Mammary epithelial cell (primary cell): ENCODE data around the gene OGDH.

Experiments used
- EZH2 ChIP-seq: IDR thresholded peaks from 2 replicates; pipeline ENCODE4 v1.6.1; 2012; ENCODE audit warnings: low read length, inconsistent platforms, borderline replicate concordance
- TF ChIP-seq, protein P1 (sequence below), 2 donors: IDR thresholded peaks in 1 of 2; conservative IDR thresholded peaks in 1 of 2; 2 replicates each; pipeline ENCODE4 v1.5.1; 2011 to 2012; ENCODE audit warnings: inconsistent platforms in 2 of 2, low read length in 2 of 2, mild to moderate bottlenecking in 2 of 2, control low read depth in 1 of 2, low read depth in 1 of 2; ENCODE audit not compliant: insufficient read depth in 1 of 2; ENCODE audit errors: extremely low read depth in 1 of 2

GRCh38 chr7:44750921-44751571, 144.6 kb downstream of the OGDH start:
- TF ChIP-seq, protein P1, sequence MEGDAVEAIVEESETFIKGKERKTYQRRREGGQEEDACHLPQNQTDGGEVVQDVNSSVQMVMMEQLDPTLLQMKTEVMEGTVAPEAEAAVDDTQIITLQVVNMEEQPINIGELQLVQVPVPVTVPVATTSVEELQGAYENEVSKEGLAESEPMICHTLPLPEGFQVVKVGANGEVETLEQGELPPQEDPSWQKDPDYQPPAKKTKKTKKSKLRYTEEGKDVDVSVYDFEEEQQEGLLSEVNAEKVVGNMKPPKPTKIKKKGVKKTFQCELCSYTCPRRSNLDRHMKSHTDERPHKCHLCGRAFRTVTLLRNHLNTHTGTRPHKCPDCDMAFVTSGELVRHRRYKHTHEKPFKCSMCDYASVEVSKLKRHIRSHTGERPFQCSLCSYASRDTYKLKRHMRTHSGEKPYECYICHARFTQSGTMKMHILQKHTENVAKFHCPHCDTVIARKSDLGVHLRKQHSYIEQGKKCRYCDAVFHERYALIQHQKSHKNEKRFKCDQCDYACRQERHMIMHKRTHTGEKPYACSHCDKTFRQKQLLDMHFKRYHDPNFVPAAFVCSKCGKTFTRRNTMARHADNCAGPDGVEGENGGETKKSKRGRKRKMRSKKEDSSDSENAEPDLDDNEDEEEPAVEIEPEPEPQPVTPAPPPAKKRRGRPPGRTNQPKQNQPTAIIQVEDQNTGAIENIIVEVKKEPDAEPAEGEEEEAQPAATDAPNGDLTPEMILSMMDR (conservative IDR thresholded peaks at IDR 0.05 in 1 of 2, IDR thresholded peaks at IDR 0.05 in 1 of 2; ENCODE audit: extremely low read depth in 1 of 2, insufficient read depth in 1 of 2, low read depth in 1 of 2, low read length in 2 of 2), result no peak
- TF ChIP-seq EZH2, result no peak
